Muscle of back (tissue), 10 donors: ENCODE results near the gene CCDC195. TPM values are rescaled to one million over a fixed set of nuclear protein-coding genes. Genes with fewer than 3 reads are reported as not detected.

ENCODE experiments used
- polyA plus RNA-seq, 10 donors: library from polyadenylated mRNA; unstranded; fragments of 120-200 nt; gene quantifications; one replicate each; pipeline ENCODE4 v1.2.1, GENCODE V29; 2013; ENCODE audit not compliant: insufficient read length in 10 of 10

Gene CCDC195
- polyA plus RNA-seq, 10 donors: 0.59 TPM; not detected in 9

Other genes with a start within 250 kb of the CCDC195 start
- gene CUL3, start 131.0 kb downstream of the CCDC195 start, polyA plus RNA-seq: 100 to 1,000 TPM in 1 of 10 donors, 10 to 100 TPM in 9; 67.2 to 102 (median 80.5) TPM